ENCODE data around the gene CRYAB. TPM values are rescaled to one million over a fixed set of nuclear protein-coding genes. Genes with fewer than 3 reads are reported as not detected.

The CRYAB gene
- total and polyA plus RNA-seq, 4 donors, result 323 to 2,347 (median 592) TPM

GRCh38 chr11:111926505-111927391, 15.2 kb upstream of the CRYAB start:
- ATAC-seq (ENCODE audit: low FRiP score), result peak; percentile 97
- intact Hi-C loops (cut with DNase I), result loop anchor here in 1 of 2 donors (1.0 kb wide), 2 partner anchors 15 to 47 kb away; partner anchors contain the start of genes CFAP68, CRYAB and FDXACB1

GRCh38 chr11:111925953-111926352, 14.4 kb upstream of the CRYAB start:
- Histone ChIP-seq H3K9me3 (ENCODE audit: control insufficient read depth, low read length) (no peaks in the 10 kb centered on the region), H3K4me1 (ENCODE audit: control insufficient read depth in 1 of 2, insufficient read depth in 2 of 2, low read length in 2 of 2) (peaks cover 0 to 6% of the 10 kb centered on the region in 2 donors), H3K27ac (ENCODE audit: low read depth in 1 of 2, low read length in 2 of 2) (peak overlapping the region in 1 of 2 donors; percentile 95), H3K36me3 (ENCODE audit: control insufficient read depth in 1 of 2, insufficient read depth in 2 of 2, low read length in 1 of 2) (no peaks in the 10 kb centered on the region), H3K4me3 (ENCODE audit: low read length in 2 of 2) (no peak overlapping the region), H3K27me3 (ENCODE audit: control insufficient read depth in 1 of 2, insufficient read depth in 2 of 2, low read length in 1 of 2) (no peaks in the 10 kb centered on the region)
- no peak for DNase-seq
- ATAC-seq (ENCODE audit: low FRiP score), result no peak
- intact Hi-C loops (cut with DNase I), result no loop called here
- WGBS, 2 donors, result 90 to 92% methylated on average over 16 of the region's 16 CpGs

More at GRCh38 chr11:111926505-111927391, 15.2 kb upstream of the CRYAB start:
- Histone ChIP-seq H3K36me3 (ENCODE audit: control insufficient read depth in 1 of 2, insufficient read depth in 2 of 2, low read length in 1 of 2) (no peaks in the 10 kb centered on the region), H3K27me3 (ENCODE audit: control insufficient read depth in 1 of 2, insufficient read depth in 2 of 2, low read length in 1 of 2) (no peaks in the 10 kb centered on the region), H3K9me3 (ENCODE audit: control insufficient read depth, low read length) (no peaks in the 10 kb centered on the region), H3K4me1 (ENCODE audit: control insufficient read depth in 1 of 2, insufficient read depth in 2 of 2, low read length in 2 of 2) (peaks cover 0 to 6% of the 10 kb centered on the region in 2 donors), H3K27ac (ENCODE audit: low read depth in 1 of 2, low read length in 2 of 2) (peak overlapping the region in 1 of 2 donors; percentile 95), H3K4me3 (ENCODE audit: low read length in 2 of 2) (no peak overlapping the region)
- peak; percentile 97 to 98 for DNase-seq
- WGBS, 2 donors, result 0 to 1% methylated on average over 45 to 47 of the region's 47 CpGs

- H3K36me3 ChIP-seq (ENCODE audit: control insufficient read depth in 1 of 2, insufficient read depth in 2 of 2, low read length in 1 of 2), result no peaks in the 10 kb centered on the region
- H3K4me3 ChIP-seq (ENCODE audit: low read length in 2 of 2), result no peak overlapping the region
- H3K27ac ChIP-seq (ENCODE audit: low read depth in 1 of 2, low read length in 2 of 2), result peak overlapping the region; percentile 88 to 99
- H3K27me3 ChIP-seq (ENCODE audit: control insufficient read depth in 1 of 2, insufficient read depth in 2 of 2, low read length in 1 of 2), result no peaks in the 10 kb centered on the region
- H3K9me3 ChIP-seq (ENCODE audit: control insufficient read depth, low read length), result no peaks in the 10 kb centered on the region
- peaks cover 0 to 6% of the 10 kb centered on the region in 2 donors for H3K4me1 ChIP-seq (ENCODE audit: control insufficient read depth in 1 of 2, insufficient read depth in 2 of 2, low read length in 2 of 2)
- DNase-seq, result no peak
- ATAC-seq (ENCODE audit: low FRiP score), result no peak
- intact Hi-C loops (cut with DNase I), result no loop called here
Measured at GRCh38 chr11:111923951-111924350, 12.4 kb upstream of the CRYAB start.

GRCh38 chr11:111923351-111923788, 11.8 kb upstream of the CRYAB start:
- intact Hi-C loops (cut with DNase I), result no loop called here
- Histone ChIP-seq H3K36me3 (ENCODE audit: control insufficient read depth in 1 of 2, insufficient read depth in 2 of 2, low read length in 1 of 2) (no peaks in the 10 kb centered on the region), H3K4me1 (ENCODE audit: control insufficient read depth in 1 of 2, insufficient read depth in 2 of 2, low read length in 2 of 2) (peaks cover 0 to 6% of the 10 kb centered on the region in 2 donors), H3K4me3 (ENCODE audit: low read length in 2 of 2) (no peak overlapping the region), H3K27ac (ENCODE audit: low read depth in 1 of 2, low read length in 2 of 2) (peak overlapping the region; percentile 88 to 99), H3K27me3 (ENCODE audit: control insufficient read depth in 1 of 2, insufficient read depth in 2 of 2, low read length in 1 of 2) (no peaks in the 10 kb centered on the region), H3K9me3 (ENCODE audit: control insufficient read depth, low read length) (no peaks in the 10 kb centered on the region)
- WGBS, 2 donors, result 5 to 7% methylated on average over 5 of the region's 5 CpGs
- ATAC-seq (ENCODE audit: low FRiP score), result peak; percentile 37
- peak in 1 of 2 donors; percentile 84 for DNase-seq

GRCh38 chr11:111922803-111923202, 11.2 kb upstream of the CRYAB start:
- 2 to 4% methylated on average over 2 of the region's 2 CpGs for WGBS, 2 donors
- DNase-seq, result no peak
- H3K4me1 ChIP-seq (ENCODE audit: control insufficient read depth in 1 of 2, insufficient read depth in 2 of 2, low read length in 2 of 2), result peaks cover 0 to 6% of the 10 kb centered on the region in 2 donors
- no peaks in the 10 kb centered on the region for H3K9me3 ChIP-seq (ENCODE audit: control insufficient read depth, low read length)
- ATAC-seq (ENCODE audit: low FRiP score), result peak; percentile 61
- no peaks in the 10 kb centered on the region for H3K36me3 ChIP-seq (ENCODE audit: control insufficient read depth in 1 of 2, insufficient read depth in 2 of 2, low read length in 1 of 2)
- no peak overlapping the region for H3K4me3 ChIP-seq (ENCODE audit: low read length in 2 of 2)
- intact Hi-C loops (cut with DNase I), result no loop called here
- peak overlapping the region; percentile 88 to 99 for H3K27ac ChIP-seq (ENCODE audit: low read depth in 1 of 2, low read length in 2 of 2)
- H3K27me3 ChIP-seq (ENCODE audit: control insufficient read depth in 1 of 2, insufficient read depth in 2 of 2, low read length in 1 of 2), result no peaks in the 10 kb centered on the region

GRCh38 chr11:111921541-111922230, 10.1 kb upstream of the CRYAB start:
- H3K4me1 ChIP-seq (ENCODE audit: control insufficient read depth in 1 of 2, insufficient read depth in 2 of 2, low read length in 2 of 2), result peaks cover 0 to 6% of the 10 kb centered on the region in 2 donors
- no peak for ATAC-seq (ENCODE audit: low FRiP score)
- 86 to 90% methylated on average over 7 of the region's 7 CpGs for WGBS, 2 donors
- H3K27ac ChIP-seq (ENCODE audit: low read depth in 1 of 2, low read length in 2 of 2), result peak overlapping the region in 1 of 2 donors; percentile 41
- H3K27me3 ChIP-seq (ENCODE audit: control insufficient read depth in 1 of 2, insufficient read depth in 2 of 2, low read length in 1 of 2), result no peaks in the 10 kb centered on the region
- no peak overlapping the region for H3K4me3 ChIP-seq (ENCODE audit: low read length in 2 of 2)
- intact Hi-C loops (cut with DNase I), result no loop called here
- DNase-seq, result no peak
- H3K9me3 ChIP-seq (ENCODE audit: control insufficient read depth, low read length), result no peaks in the 10 kb centered on the region
- H3K36me3 ChIP-seq (ENCODE audit: control insufficient read depth in 1 of 2, insufficient read depth in 2 of 2, low read length in 1 of 2), result no peaks in the 10 kb centered on the region

- Histone ChIP-seq H3K27me3 (ENCODE audit: control insufficient read depth in 1 of 2, insufficient read depth in 2 of 2, low read length in 1 of 2) (no peaks in the 10 kb centered on the region), H3K36me3 (ENCODE audit: control insufficient read depth in 1 of 2, insufficient read depth in 2 of 2, low read length in 1 of 2) (no peaks in the 10 kb centered on the region), H3K27ac (ENCODE audit: low read depth in 1 of 2, low read length in 2 of 2) (no peak overlapping the region), H3K9me3 (ENCODE audit: control insufficient read depth, low read length) (no peaks in the 10 kb centered on the region), H3K4me1 (ENCODE audit: control insufficient read depth in 1 of 2, insufficient read depth in 2 of 2, low read length in 2 of 2) (peaks cover 0 to 11% of the 10 kb centered on the region in 2 donors), H3K4me3 (ENCODE audit: low read length in 2 of 2) (no peak overlapping the region)
- intact Hi-C loops (cut with DNase I), result no loop called here
- ATAC-seq (ENCODE audit: low FRiP score), result no peak
- DNase-seq, result no peak
- WGBS, 2 donors, result 74 to 93% methylated on average over 2 of the region's 2 CpGs
Measured at GRCh38 chr11:111920908-111921307, 9.3 kb upstream of the CRYAB start.

GRCh38 chr11:111918390-111919256, 7.1 kb upstream of the CRYAB start, which contains the start of gene C11orf52:
TSS of gene C11orf52 (plus strand) at chr11:111918913. CDS start at chr11:111918973, 60 bp downstream.
- H3K36me3 ChIP-seq (ENCODE audit: control insufficient read depth in 1 of 2, insufficient read depth in 2 of 2, low read length in 1 of 2), result no peaks in the 10 kb centered on the region
- intact Hi-C loops (cut with DNase I), result no loop called here
- peak within 1 kb of the TSS in 1 of 2 donors; percentile 0 for H3K27ac ChIP-seq (ENCODE audit: low read depth in 1 of 2, low read length in 2 of 2)
- H3K4me1 ChIP-seq (ENCODE audit: control insufficient read depth in 1 of 2, insufficient read depth in 2 of 2, low read length in 2 of 2), result peaks cover 0 to 6% of the 10 kb centered on the region in 2 donors
- DNase-seq (no peak), ATAC-seq (ENCODE audit: low FRiP score) (no peak)
- H3K27me3 ChIP-seq (ENCODE audit: control insufficient read depth in 1 of 2, insufficient read depth in 2 of 2, low read length in 1 of 2), result no peaks in the 10 kb centered on the region
- H3K9me3 ChIP-seq (ENCODE audit: control insufficient read depth, low read length), result no peaks in the 10 kb centered on the region
- WGBS, 2 donors, result 63 to 69% methylated on average over 19 of the region's 19 CpGs
- H3K4me3 ChIP-seq (ENCODE audit: low read length in 2 of 2), result no peak within 1 kb of the TSS
